GM12878 (cell line): ENCODE measurements around the gene LSAMP. TPM values are rescaled to one million over a fixed set of nuclear protein-coding genes. Genes with fewer than 3 reads are reported as not detected.

Experiments used
- ATAC-seq: fragments of 200-7000 bp; cut with Tn5 transposase; 3 replicates; pipeline ENCODE4 v1.9.1; 2020; ENCODE audit warnings: mild to moderate bottlenecking, moderate library complexity
- BruUV-seq: library from RNA; stranded (reverse); fragments of 400-500 nt; replicated peaks from 2 replicates; lab custom pipeline; 2021; lab: Mats Ljungman, UMichigan
- CTCF ChIA-PET: fragments of 300-600 bp; sonication (Branson Sonifier 250); formaldehyde crosslinking; extraction: SDS; loops from one replicate; lab custom pipeline; 2021; ENCODE audit warnings: inconsistent platforms; lab: Yijun Ruan, JAX
- POLR2A ChIA-PET: fragments of 350-600 bp; formaldehyde crosslinking; extraction: SDS; loops from one replicate; lab custom pipeline; 2021; ENCODE audit warnings: inconsistent platforms; lab: Charles Lee
- RAD21 ChIA-PET: fragments of 300-600 bp; sonication (Branson Sonifier 250); formaldehyde crosslinking; loops from one replicate; lab custom pipeline; 2023; ENCODE audit warnings: antibody characterized with exemption; ENCODE audit not compliant: unreplicated experiment; lab: Charles Lee
- SMC1A ChIA-PET: fragments of 300-600 bp; sonication (Branson Sonifier 250); formaldehyde crosslinking; loops from one replicate; lab custom pipeline; 2023; ENCODE audit not compliant: unreplicated experiment, uncharacterized antibody; lab: Charles Lee
- DNase-seq: peaks from one replicate; pipeline ENCODE4 v3.0.0-alpha.2; 2011; ENCODE audit warnings: low read depth, low spot score
- FAIRE-seq: peaks from 3 replicates; lab custom pipeline; 2011; peaks lifted over from hg19 to GRCh38; lab: Jason Lieb, UNC
- H2AFZ ChIP-seq: 2 replicates; pipeline ENCODE4 v1.6.0; 2011; ENCODE audit warnings: low read depth, low read length, control low read depth; ENCODE audit not compliant: control insufficient read depth
- H3K27ac ChIP-seq: 2 replicates; pipeline ENCODE4 v1.5.1; 2011; ENCODE audit warnings: control low read depth; ENCODE audit not compliant: control insufficient read depth, insufficient read depth
- H3K27me3 ChIP-seq, 2 experiments: replicated peaks in 1 of 2; 2 replicates each; pipeline versions ENCODE4 v1.6.0 to v1.6.1; 2011; ENCODE audit warnings: low read length in 1 of 2; ENCODE audit not compliant: control insufficient read depth in 2 of 2, insufficient read depth in 2 of 2
- H3K36me3 ChIP-seq, 2 experiments: 2 replicates each; pipeline ENCODE4 v1.5.1; 2011; ENCODE audit warnings: low read length in 1 of 2; ENCODE audit not compliant: control insufficient read depth in 2 of 2, insufficient read depth in 2 of 2
- H3K4me1 ChIP-seq: 2 replicates; pipeline ENCODE4 v1.6.1; 2011; ENCODE audit warnings: mild to moderate bottlenecking, low read length, moderate library complexity, mixed read lengths; ENCODE audit not compliant: control insufficient read depth, insufficient read depth
- H3K4me2 ChIP-seq: 2 replicates; pipeline ENCODE4 v1.6.0; 2011; ENCODE audit warnings: control low read depth; ENCODE audit not compliant: control insufficient read depth, insufficient read depth
- H3K4me3 ChIP-seq: fragments of 200-600 bp; sonication (generic); 2 replicates; pipeline ENCODE4 v1.5.1; 2016
- H3K79me2 ChIP-seq: 2 replicates; pipeline ENCODE4 v1.6.0; 2011; ENCODE audit warnings: low read length; ENCODE audit not compliant: control insufficient read depth, insufficient read depth
- H3K9ac ChIP-seq: 2 replicates; pipeline ENCODE4 v1.8.0; 2011; ENCODE audit warnings: low read length, control low read depth, mixed read lengths; ENCODE audit not compliant: control insufficient read depth, insufficient read depth
- H3K9me3 ChIP-seq: replicated peaks from 3 replicates; pipeline ENCODE4 v1.5.1; 2011; ENCODE audit warnings: mild to moderate bottlenecking, low read length; ENCODE audit not compliant: control insufficient read depth, insufficient read depth
- H4K20me1 ChIP-seq: 2 replicates; pipeline ENCODE4 v1.6.0; 2011; ENCODE audit not compliant: control insufficient read depth, insufficient read depth
- BCL11A ChIP-seq: IDR thresholded peaks from 2 replicates; pipeline ENCODE4 v1.6.1; 2011; ENCODE audit warnings: low read depth, low read length
- CBX3 ChIP-seq: fragments of 200-600 bp; sonication (generic); IDR thresholded peaks from 2 replicates; pipeline ENCODE4 v1.6.1; 2016; ENCODE audit warnings: low read depth, borderline replicate concordance
- CHD4 ChIP-seq: fragments of 200-600 bp; sonication (generic); IDR thresholded peaks from 2 replicates; pipeline ENCODE4 v1.6.1; 2016; ENCODE audit warnings: mild to moderate bottlenecking
- E2F8 ChIP-seq: fragments of 450-650 bp; IDR thresholded peaks from 2 replicates; pipeline ENCODE4 v1.6.1; 2018; ENCODE audit warnings: mild to moderate bottlenecking, low read depth, moderate library complexity; ENCODE audit not compliant: partially characterized antibody
- ELK1 ChIP-seq: IDR thresholded peaks from 2 replicates; pipeline ENCODE4 v1.6.1; 2012; ENCODE audit warnings: low read depth, low read length, improper control_type of control experiment
- IRF5 ChIP-seq: fragments of 450-650 bp; IDR thresholded peaks from 2 replicates; pipeline ENCODE4 v1.6.1; 2017; ENCODE audit warnings: borderline replicate concordance
- KDM1A ChIP-seq: fragments of 200-600 bp; sonication (generic); IDR thresholded peaks from 2 replicates; pipeline ENCODE4 v1.6.1; 2016; ENCODE audit warnings: borderline replicate concordance
- MEF2B ChIP-seq: fragments of 450-650 bp; IDR thresholded peaks from 2 replicates; pipeline ENCODE4 v1.6.1; 2018; ENCODE audit warnings: mild to moderate bottlenecking, moderate library complexity; ENCODE audit not compliant: partially characterized antibody, poor library complexity, severe bottlenecking
- MYB ChIP-seq: fragments of 150-350 bp; IDR thresholded peaks from 2 replicates; pipeline ENCODE4 v1.6.1; 2014; ENCODE audit warnings: mild to moderate bottlenecking, low read depth, low read length, borderline replicate concordance
- NR2C2 ChIP-seq: IDR thresholded peaks from 2 replicates; pipeline ENCODE4 v1.6.1; 2011; ENCODE audit warnings: borderline replicate concordance, low read depth; ENCODE audit not compliant: control insufficient read depth, insufficient read length
- NRF1 ChIP-seq: conservative IDR thresholded peaks from 2 replicates; pipeline ENCODE4 v1.6.1; 2011; ENCODE audit warnings: mild to moderate bottlenecking, low read depth, low read length, improper control_type of control experiment
- PAX8 ChIP-seq: fragments of 450-650 bp; IDR thresholded peaks from 2 replicates; pipeline ENCODE4 v1.6.1; 2017; ENCODE audit warnings: mild to moderate bottlenecking, moderate library complexity
- POLR2A ChIP-seq: IDR thresholded peaks from 2 replicates; pipeline ENCODE4 v1.6.1; 2011; ENCODE audit warnings: low read depth, mild to moderate bottlenecking, low read length
- RAD51 ChIP-seq: fragments of 450-650 bp; IDR thresholded peaks from 2 replicates; pipeline ENCODE4 v1.6.1; 2016; ENCODE audit warnings: moderate library complexity, mild to moderate bottlenecking, inconsistent platforms
- RB1 ChIP-seq: fragments of 450-650 bp; formaldehyde crosslinking; IDR thresholded peaks from 2 replicates; pipeline ENCODE4 v1.6.1; 2017; ENCODE audit warnings: mild to moderate bottlenecking, borderline replicate concordance
- TARDBP ChIP-seq: IDR thresholded peaks from 2 replicates; pipeline ENCODE4 v1.6.1; 2016; ENCODE audit warnings: borderline replicate concordance
- ZBTB33 ChIP-seq: fragments of 450-650 bp; IDR thresholded peaks from 2 replicates; pipeline ENCODE4 v1.6.1; 2017; ENCODE audit warnings: mild to moderate bottlenecking
- WGBS: methylation state at CpG from one replicate; pipeline ENCODE4 v1.1.6; 2016; ENCODE audit warnings: low lambda C conversion rate; ENCODE audit not compliant: insufficient replicate concordance, insufficient coverage; ENCODE audit errors: missing lambda C conversion rate; 5-methylcytosine and 5-hydroxymethylcytosine counted together
- in situ Hi-C: fragments of 300-500 bp; cut with MboI; formaldehyde crosslinking; loops from 9 replicates; pipeline ENCODE4 v1.14.3; 2018; ENCODE audit warnings: mixed read lengths
- intact Hi-C: fragments of 100-400 bp; cut with micrococcal nuclease; formaldehyde crosslinking; loops from one replicate; pipeline ENCODE4 v1.14.2; 2022; ENCODE audit not compliant: unreplicated experiment
- polyA plus RNA-seq, 11 experiments: library from polyadenylated mRNA; depleted of rRNA in 4 of 11; unstranded in 6 of 11; stranded (reverse) in 5 of 11; fragments of >200 nt; fragmentation: Nextera tagmentation in 4 of 11; fragmentation: Illumina TruSeq in 1 of 11; extraction: Ambion mirVana in 4 of 11; extraction: Trizol in 1 of 11; gene quantifications; 1 replicate in 1 of 11; 2 replicates in 10 of 11; pipeline versions ENCODE4 v1.2.1 to v1.2.3, GENCODE V29; 2011 to 2016; ENCODE audit warnings: inconsistent platforms in 2 of 11, missing spikeins in 2 of 11, low read depth in 1 of 11
- total RNA-seq, 4 experiments: library from RNA; depleted of rRNA in 3 of 4; stranded (reverse); fragments of >200 nt in 3 of 4; fragmentation: Illumina TruSeq in 1 of 4; extraction: Trizol in 1 of 4; gene quantifications; 2 replicates each; pipeline versions ENCODE4 v1.2.1 to v1.2.3, GENCODE V29; 2013 to 2021

The LSAMP gene
- total and polyA plus RNA-seq, 10 of the 15 experiments (the other 5 are each of a cell fraction or from before 2014, with no cell fraction given): 2.0 to 12.7 (median 6.5) TPM

- BruUV-seq: no TSS peak
- CTCF ChIA-PET: interaction anchor here (1.6 to 2.2 kb wide), 2 partner anchors 9 to 10 kb away, joined by 3 to 7 read pairs; no protein-coding TSS in a partner anchor
- no peak overlapping the region for H3K4me2 ChIP-seq
- intact Hi-C loops: no loop called here
- H3K4me3 ChIP-seq: no peak overlapping the region
- RAD21 ChIA-PET: no interaction called here
- H3K9me3 ChIP-seq: no peaks in the 10 kb centered on the region
- H3K79me2 ChIP-seq: no peaks in the 10 kb centered on the region
- POLR2A ChIA-PET: no interaction called here
- no peak overlapping the region for H3K27ac ChIP-seq
- FAIRE-seq: no peak
- no peak overlapping the region for H2AFZ ChIP-seq
- TF ChIP-seq MEF2B (no peak), MYB (no peak), ZBTB33 (no peak), E2F8 (no peak), KDM1A (no peak), CHD4 (no peak), TARDBP (no peak), NR2C2 (no peak), NRF1 (no peak), ELK1 (no peak), IRF5 (no peak), PAX8 (no peak), BCL11A (no peak), CBX3 (no peak), RAD51 (no peak), RB1 (no peak), POLR2A (no peak)
- SMC1A ChIA-PET: no interaction called here
- ATAC-seq: no peak
- 60% methylated on average over 8 of the region's 8 CpGs for WGBS
- H3K4me1 ChIP-seq: no peaks in the 10 kb centered on the region
- in situ Hi-C loops: no loop called here
- no peaks in the 10 kb centered on the region for H3K36me3 ChIP-seq
- no peaks in the 10 kb centered on the region for H3K27me3 ChIP-seq
- no peak for DNase-seq
- no peak overlapping the region for H3K9ac ChIP-seq
- no peaks in the 10 kb centered on the region for H4K20me1 ChIP-seq
Measured at GRCh38 chr3:115838786-115839185, 606.5 kb downstream of the LSAMP start.
